Right lobe of liver (tissue), 6 donors: ENCODE results near the gene FAM13A. TPM values are rescaled to one million over a fixed set of nuclear protein-coding genes. Genes with fewer than 3 reads are reported as not detected.

Experiments
- ATAC-seq, 4 donors: fragments of 200-7000 bp; cut with Tn5 transposase; one replicate each; pipeline ENCODE4 v1.9.1; 2020; ENCODE audit warnings: mild to moderate bottlenecking in 4 of 4, moderate library complexity in 4 of 4
- DNase-seq, 3 donors: peaks; one replicate each; pipeline ENCODE4 v3.0.0-alpha.2; 2020
- H3K27ac ChIP-seq, 3 donors: fragments of 200-600 bp; one replicate each; pipeline ENCODE4 v1.8.0; 2022
- H3K27me3 ChIP-seq, 2 donors: fragments of 200-600 bp; one replicate each; pipeline ENCODE4 v1.8.0; 2022
- H3K36me3 ChIP-seq, 4 donors: fragments of 200-600 bp; sonication (generic) in 1 of 4; one replicate each; pipeline versions ENCODE4 v1.5.1 to v1.8.0; 2017 to 2022; ENCODE audit warnings: control low read depth in 1 of 4
- H3K4me1 ChIP-seq, 4 donors: fragments of 200-600 bp; sonication (generic) in 1 of 4; one replicate each; pipeline versions ENCODE4 v1.5.1 to v1.8.0; 2017 to 2022; ENCODE audit warnings: control low read depth in 1 of 4
- H3K4me3 ChIP-seq, 3 donors: fragments of 200-600 bp; one replicate each; pipeline ENCODE4 v1.8.0; 2022
- H3K9me3 ChIP-seq, 4 donors: fragments of 200-600 bp; sonication (generic) in 1 of 4; one replicate each; pipeline versions ENCODE4 v1.5.1 to v1.8.0; 2017 to 2022; ENCODE audit warnings: control low read depth in 1 of 4
- CTCF ChIP-seq, 4 donors: fragments of 200-600 bp in 3 of 4; fragments of 450-650 bp in 1 of 4; IDR thresholded peaks; one replicate each; pipeline versions ENCODE4 v1.5.1 to v1.8.0; 2016 to 2022; ENCODE audit warnings: antibody characterized with exemption in 4 of 4, mild to moderate bottlenecking in 2 of 4
- POLR2A ChIP-seq: fragments of 450-650 bp; IDR thresholded peaks from one replicate; pipeline ENCODE4 v1.6.1; 2017; ENCODE audit warnings: antibody characterized with exemption, mild to moderate bottlenecking
- WGBS: methylation state at CpG from one replicate; pipeline ENCODE4 v1.1.6; 2018; ENCODE audit warnings: low coverage, low lambda C conversion rate; ENCODE audit not compliant: insufficient coverage; ENCODE audit errors: missing lambda C conversion rate; 5-methylcytosine and 5-hydroxymethylcytosine counted together
- intact Hi-C, 2 donors: fragments of 100-400 bp; cut with DNase I; formaldehyde crosslinking; loops; one replicate each; pipeline versions ENCODE4 v1.11.2 to v1.14.1; 2022
- total RNA-seq, 6 experiments: library from RNA; depleted of rRNA in 2 of 6; stranded (reverse); fragments of >200 nt in 2 of 6; fragmentation: NEBNext Ultra II Directional in 3 of 6; extraction: Animal tissue kit (Norgen Biotek cat#: 25700) in 3 of 6; gene quantifications; one replicate each; pipeline versions ENCODE4 v1.1.0 to v1.2.4, GENCODE V29; 2016 to 2023
- donor health status: DM: no; HTN: yes; CAD: no.
- donor health status: DM: no; HTN: no; CAD: no.
- donor health status: DM: no; HTN: no; CAD: no.
- donor health status: DM: no; HTN: yes; CAD: no.
- donor health status: DM: no; HTN: yes; CAD: no.

Gene FAM13A
- total RNA-seq, 6 experiments from 2014 or later, result 28.3 to 82.5 (median 51.7) TPM

DNA sequence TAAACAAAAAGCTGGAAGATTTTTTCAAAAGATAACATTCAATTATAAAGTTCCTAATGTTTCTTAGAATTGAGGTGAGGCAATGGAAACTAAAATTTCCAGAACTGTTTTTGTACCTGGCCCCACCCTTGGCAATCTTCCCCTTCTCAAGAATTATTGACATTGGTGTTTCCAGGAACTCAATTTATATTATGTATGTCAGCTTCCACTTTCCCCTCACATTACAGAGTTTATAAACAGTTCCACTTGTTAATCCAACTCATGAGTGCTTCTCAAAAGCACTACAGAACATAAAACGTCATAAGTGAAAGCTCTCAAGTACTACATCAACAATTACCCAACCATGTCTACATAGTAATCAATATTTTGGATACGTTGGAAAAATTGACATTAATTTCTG, 107.4 kb downstream of the FAM13A start:
- DNase-seq (no peak), ATAC-seq (no peak)
- no peaks in the 10 kb centered on the region for H3K27me3 ChIP-seq
- no peaks in the 10 kb centered on the region for H3K4me1 ChIP-seq
- intact Hi-C loops, result no loop called here
- no peaks in the 10 kb centered on the region for H3K9me3 ChIP-seq
- no peak for TF ChIP-seq CTCF (IDR thresholded peaks at IDR 0.05)
- no peak for TF ChIP-seq POLR2A
- no peak overlapping the region for H3K27ac ChIP-seq
- no peaks in the 10 kb centered on the region for H3K36me3 ChIP-seq
- WGBS, result 28% methylated on average over 2 of the region's 2 CpGs
- no peak overlapping the region for H3K4me3 ChIP-seq

DNA sequence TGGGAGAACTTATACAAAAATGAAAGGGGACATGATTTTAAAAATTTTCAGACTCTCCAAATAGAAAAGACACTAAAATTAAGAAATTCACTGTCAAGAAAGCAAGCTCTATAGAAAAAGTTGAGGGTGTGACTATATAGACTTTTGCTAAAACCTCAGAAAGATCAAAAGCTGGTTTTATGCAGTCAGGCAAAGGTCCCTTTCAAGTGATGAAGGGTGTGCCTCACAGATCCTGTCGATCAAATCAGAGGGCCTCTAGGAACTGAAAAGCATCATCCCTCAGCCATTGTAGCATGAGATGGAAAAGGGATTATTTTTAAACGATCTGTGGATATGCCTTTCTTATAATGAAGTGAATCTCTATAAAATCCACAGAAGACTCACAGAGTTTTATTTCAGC, 116.5 kb downstream of the FAM13A start:
- H3K36me3 ChIP-seq, result no peaks in the 10 kb centered on the region
- WGBS, result 74% methylated on average over 2 of the region's 2 CpGs
- H3K27ac ChIP-seq, result no peak overlapping the region
- no peak overlapping the region for H3K4me3 ChIP-seq
- DNase-seq (no peak), ATAC-seq (no peak)
- no peaks in the 10 kb centered on the region for H3K9me3 ChIP-seq
- no peaks in the 10 kb centered on the region for H3K27me3 ChIP-seq
- H3K4me1 ChIP-seq, result no peaks in the 10 kb centered on the region
- TF ChIP-seq CTCF (IDR thresholded peaks at IDR 0.05), result no peak
- no peak for TF ChIP-seq POLR2A
- intact Hi-C loops, result no loop called here

DNA sequence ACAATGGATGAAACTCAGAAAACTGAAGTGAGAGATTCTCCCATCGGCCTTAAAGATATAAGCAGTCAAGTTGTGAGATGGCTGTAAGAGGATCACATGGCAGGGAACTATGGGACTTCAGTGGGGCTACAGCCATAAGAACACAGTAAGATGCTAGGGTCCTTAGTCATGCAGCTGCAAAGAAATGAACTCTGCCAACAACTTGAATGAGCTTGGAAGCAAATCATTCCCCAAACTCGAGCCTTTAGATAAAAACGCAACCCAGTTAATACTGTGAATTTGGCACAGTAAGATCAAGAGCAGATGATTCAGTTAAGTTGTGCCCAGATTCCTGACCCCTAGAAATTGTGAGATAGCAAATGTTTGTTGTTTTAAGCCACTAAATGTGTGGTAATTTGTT, 117.3 kb downstream of the FAM13A start:
- TF ChIP-seq CTCF (IDR thresholded peaks at IDR 0.05), result no peak
- no peak for TF ChIP-seq POLR2A
- Histone ChIP-seq H3K4me1 (no peaks in the 10 kb centered on the region), H3K4me3 (no peak overlapping the region), H3K27me3 (no peaks in the 10 kb centered on the region), H3K27ac (no peak overlapping the region), H3K36me3 (no peaks in the 10 kb centered on the region), H3K9me3 (no peaks in the 10 kb centered on the region)
- no peak for ATAC-seq
- intact Hi-C loops, result no loop called here
- 85% methylated on average over 3 of the region's 3 CpGs for WGBS
- DNase-seq, result no peak

GRCh38 chr4:88938138-88938537, 118.8 kb downstream of the FAM13A start:
- intact Hi-C loops, result no loop called here
- no peaks in the 10 kb centered on the region for H3K4me1 ChIP-seq
- H3K36me3 ChIP-seq, result no peaks in the 10 kb centered on the region
- no peak overlapping the region for H3K4me3 ChIP-seq
- H3K9me3 ChIP-seq, result no peaks in the 10 kb centered on the region
- no peaks in the 10 kb centered on the region for H3K27me3 ChIP-seq
- DNase-seq (no peak), ATAC-seq (peak in 1 of 4 donors; percentile 72)
- no peak overlapping the region for H3K27ac ChIP-seq
- TF ChIP-seq POLR2A, result no peak
- no peak for TF ChIP-seq CTCF (IDR thresholded peaks at IDR 0.05)

DNA sequence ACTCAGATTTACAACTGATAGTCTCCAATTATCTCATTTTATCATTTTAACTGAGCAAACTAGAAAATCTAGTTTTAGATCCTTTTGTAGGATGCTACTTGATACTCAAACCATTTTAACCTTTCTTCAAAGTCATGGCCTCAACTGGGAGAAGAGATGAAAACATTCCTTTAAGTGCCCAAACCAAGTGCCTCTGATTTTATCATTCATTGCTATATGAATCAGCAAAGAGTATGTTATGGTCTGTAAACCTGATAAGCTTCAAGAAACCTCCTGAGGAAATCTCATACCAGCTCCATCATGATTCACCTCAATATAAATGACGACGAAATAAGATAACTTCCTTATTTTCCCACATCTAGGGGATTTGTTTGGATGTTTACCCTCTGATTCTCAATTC, 119.9 kb downstream of the FAM13A start:
- intact Hi-C loops, result no loop called here
- Histone ChIP-seq H3K4me3 (no peak overlapping the region), H3K4me1 (no peaks in the 10 kb centered on the region), H3K36me3 (no peaks in the 10 kb centered on the region), H3K27ac (no peak overlapping the region), H3K9me3 (no peaks in the 10 kb centered on the region), H3K27me3 (no peaks in the 10 kb centered on the region)
- TF ChIP-seq CTCF (IDR thresholded peaks at IDR 0.05), result no peak
- TF ChIP-seq POLR2A, result no peak
- DNase-seq (no peak), ATAC-seq (no peak)
- 77% methylated on average over 2 of the region's 2 CpGs for WGBS
